CD14-positive monocyte (primary cell): ENCODE results near the gene SMARCA2. TPM values are rescaled to one million over a fixed set of nuclear protein-coding genes. Genes with fewer than 3 reads are reported as not detected.
A peak's percentile ranks its signal among the peaks of the same experiment; 100 is the strongest.
"Not testable (repeated sequence)": the region's sequence is repeated elsewhere in the genome, so short reads cannot be mapped to it uniquely, and the experiment has no call there.

Experiments
- DNase-seq, 3 donors: peaks; one replicate each; pipeline ENCODE4 v3.0.0-alpha.2; 2011 to 2022
- H2AFZ ChIP-seq: 2 replicates; pipeline ENCODE4 v1.6.0; 2012; ENCODE audit warnings: mild to moderate bottlenecking, low read depth, low read length, inconsistent platforms; ENCODE audit not compliant: insufficient read depth, poor library complexity, severe bottlenecking
- H3K27ac ChIP-seq, 2 donors: 1 replicate in 1 of 2; 2 replicates in 1 of 2; pipeline ENCODE4 v1.5.1; 2012 to 2013; ENCODE audit warnings: low read length in 2 of 2, control low read depth in 1 of 2, inconsistent platforms in 1 of 2, low read depth in 1 of 2, mild to moderate bottlenecking in 1 of 2
- H3K27me3 ChIP-seq, 2 donors: one replicate each; pipeline versions ENCODE4 v1.6.0 to v1.6.1; 2011 to 2013; ENCODE audit warnings: low read length in 2 of 2; ENCODE audit not compliant: control insufficient read depth in 2 of 2, insufficient read depth in 2 of 2
- H3K36me3 ChIP-seq, 2 donors: replicated peaks in 1 of 2; 1 replicate in 1 of 2; 2 replicates in 1 of 2; pipeline versions ENCODE4 v1.5.1 to v1.6.1; 2012 to 2013; ENCODE audit warnings: low read length in 2 of 2, control low read depth in 1 of 2, inconsistent platforms in 1 of 2, mild to moderate bottlenecking in 1 of 2; ENCODE audit not compliant: insufficient read depth in 2 of 2, control insufficient read depth in 1 of 2
- H3K4me1 ChIP-seq, 2 donors: 1 replicate in 1 of 2; 2 replicates in 1 of 2; pipeline versions ENCODE4 v1.5.1 to v1.6.1; 2012 to 2013; ENCODE audit warnings: low read length in 2 of 2, control low read depth in 1 of 2, inconsistent platforms in 1 of 2, mild to moderate bottlenecking in 1 of 2, moderate library complexity in 1 of 2; ENCODE audit not compliant: insufficient read depth in 2 of 2, control insufficient read depth in 1 of 2
- H3K4me2 ChIP-seq: replicated peaks from 2 replicates; pipeline ENCODE3; 2012; ENCODE audit warnings: low read length, moderate library complexity, mild to moderate bottlenecking; ENCODE audit not compliant: poor library complexity, severe bottlenecking; ENCODE audit errors: extremely low read depth
- H3K4me3 ChIP-seq, 3 experiments: fragments of 200-600 bp in 1 of 3; sonication (generic) in 1 of 3; replicated peaks in 1 of 3; 1 replicate in 2 of 3; 2 replicates in 1 of 3; pipeline ENCODE4 v1.5.1; 2011 to 2013; ENCODE audit warnings: low read length in 3 of 3, mild to moderate bottlenecking in 3 of 3, control low read depth in 2 of 3, low read depth in 2 of 3, inconsistent platforms in 1 of 3, moderate library complexity in 1 of 3
- H3K79me2 ChIP-seq: 2 replicates; pipeline ENCODE4 v1.6.0; 2012; ENCODE audit warnings: mild to moderate bottlenecking, control low read depth, inconsistent platforms, low read length, moderate library complexity; ENCODE audit not compliant: insufficient read depth
- H3K9ac ChIP-seq: 2 replicates; pipeline ENCODE4 v1.6.0; 2017; ENCODE audit warnings: low read length, mild to moderate bottlenecking; ENCODE audit not compliant: insufficient read depth, poor library complexity, severe bottlenecking
- H3K9me3 ChIP-seq, 2 donors: replicated peaks in 1 of 2; 1 replicate in 1 of 2; 2 replicates in 1 of 2; pipeline versions ENCODE4 v1.5.1 to v1.6.1; 2012 to 2013; ENCODE audit warnings: low read length in 2 of 2, control low read depth in 1 of 2; ENCODE audit not compliant: control insufficient read depth in 1 of 2, insufficient read depth in 1 of 2
- H4K20me1 ChIP-seq: 2 replicates; pipeline ENCODE4 v1.6.0; 2012; ENCODE audit warnings: mild to moderate bottlenecking, low read length, control low read depth, moderate library complexity; ENCODE audit not compliant: insufficient read depth
- H3K27ac Mint-ChIP-seq, 7 donors: one replicate each; pipeline ENCODE4 v1.8.0; 2020; ENCODE audit warnings: mild to moderate bottlenecking in 7 of 7, mixed read lengths in 7 of 7, moderate library complexity in 6 of 7, inconsistent platforms in 2 of 7
- H3K27me3 Mint-ChIP-seq, 3 donors: one replicate each; pipeline ENCODE4 v1.8.0; 2021 to 2022; ENCODE audit warnings: low read depth in 3 of 3, mild to moderate bottlenecking in 3 of 3, mixed read lengths in 3 of 3, moderate library complexity in 3 of 3, inconsistent platforms in 1 of 3
- H3K36me3 Mint-ChIP-seq, 2 donors: one replicate each; pipeline ENCODE4 v1.8.0; 2020; ENCODE audit warnings: mixed read lengths in 2 of 2, inconsistent platforms in 1 of 2, mild to moderate bottlenecking in 1 of 2
- H3K4me1 Mint-ChIP-seq: one replicate; pipeline ENCODE4 v1.8.0; 2020; ENCODE audit warnings: mild to moderate bottlenecking, mixed read lengths
- H3K4me3 Mint-ChIP-seq, 2 donors: one replicate each; pipeline ENCODE4 v1.8.0; 2020; ENCODE audit warnings: mild to moderate bottlenecking in 2 of 2, mixed read lengths in 2 of 2, moderate library complexity in 1 of 2
- H3K9me3 Mint-ChIP-seq, 7 donors: one replicate each; pipeline ENCODE4 v1.8.0; 2020 to 2022; ENCODE audit warnings: mixed read lengths in 7 of 7, mild to moderate bottlenecking in 6 of 7, moderate library complexity in 6 of 7, inconsistent platforms in 2 of 7
- CTCF ChIP-seq: fragments of 200-600 bp; IDR thresholded peaks from one replicate; pipeline ENCODE4 v1.8.0; 2022; ENCODE audit warnings: antibody characterized with exemption, mild to moderate bottlenecking
- WGBS: methylation state at CpG from one replicate; pipeline ENCODE4 v1.1.5; 2013; ENCODE audit warnings: missing lambda C conversion rate; ENCODE audit not compliant: insufficient coverage; 5-methylcytosine and 5-hydroxymethylcytosine counted together
- intact Hi-C, 2 donors: fragments of 100-400 bp; cut with micrococcal nuclease; formaldehyde crosslinking; loops; one replicate each; pipeline versions ENCODE4 v1.15.0 to v1.15.1; 2023
- polyA plus RNA-seq, 3 donors: library from polyadenylated mRNA; depleted of rRNA in 1 of 3; unstranded in 2 of 3; stranded (reverse) in 1 of 3; fragments of 300-500 nt in 2 of 3; fragments of >200 nt in 1 of 3; fragmentation: Illumina TruSeq in 2 of 3; gene quantifications; 1 replicate in 2 of 3; 2 replicates in 1 of 3; pipeline ENCODE4 v1.2.3, GENCODE V29; 2012 to 2021

SMARCA2 gene
- polyA plus RNA-seq, 3 donors = 11.0 to 54.7 (median 11.8) TPM

GRCh38 chr9:2145746-2146145 lies 130.6 kb downstream of the SMARCA2 start:
- no peak overlapping the region for H3K4me3 Mint-ChIP-seq
- H2AFZ ChIP-seq = no peak overlapping the region
- DNase-seq = no peak
- no peaks in the 10 kb centered on the region for H3K27me3 ChIP-seq
- H3K9me3 ChIP-seq = no peaks in the 10 kb centered on the region
- WGBS = 100% methylated on average over 3 of the region's 3 CpGs
- no peak overlapping the region for H3K27ac ChIP-seq
- H3K9me3 Mint-ChIP-seq = peaks cover 1 to 8% (median 5%) of the 10 kb centered on the region in 7 donors
- intact Hi-C loops = no loop called here
- TF ChIP-seq CTCF = no peak
- H3K4me2 ChIP-seq = no peak overlapping the region
- no peaks in the 10 kb centered on the region for H3K27me3 Mint-ChIP-seq
- peaks cover 48% of the 10 kb centered on the region for H4K20me1 ChIP-seq
- H3K9ac ChIP-seq = no peak overlapping the region
- peaks cover 2 to 7% of the 10 kb centered on the region in 2 donors for H3K4me1 ChIP-seq
- peaks cover 59% of the 10 kb centered on the region for H3K79me2 ChIP-seq
- H3K4me3 ChIP-seq = no peak overlapping the region
- peaks cover 25% of the 10 kb centered on the region for H3K4me1 Mint-ChIP-seq
- peaks cover 31 to 64% of the 10 kb centered on the region in 2 donors for H3K36me3 Mint-ChIP-seq
- peak overlapping the region in 1 of 7 donors; percentile 81 for H3K27ac Mint-ChIP-seq
- peaks cover 3 to 19% of the 10 kb centered on the region in 2 donors for H3K36me3 ChIP-seq

GRCh38 chr9:2146700-2147099 lies 131.6 kb downstream of the SMARCA2 start:
- H3K4me1 ChIP-seq, H3K9me3 ChIP-seq, H3K27ac Mint-ChIP-seq, H3K4me3 ChIP-seq, intact Hi-C loops, H3K27me3 ChIP-seq, H3K9ac ChIP-seq, H3K27ac ChIP-seq, H3K9me3 Mint-ChIP-seq, H3K4me3 Mint-ChIP-seq, H2AFZ ChIP-seq, H3K4me2 ChIP-seq, H3K27me3 Mint-ChIP-seq, DNase-seq: not testable (repeated sequence)
- peak; percentile 12 for TF ChIP-seq CTCF
- Mint-ChIP-seq H3K36me3 (peaks cover 26 to 66% of the 10 kb centered on the region in 2 donors), H3K4me1 (peaks cover 27% of the 10 kb centered on the region)
- peaks cover 3 to 13% of the 10 kb centered on the region in 2 donors for H3K36me3 ChIP-seq
- H4K20me1 ChIP-seq = peaks cover 39% of the 10 kb centered on the region
- peaks cover 61% of the 10 kb centered on the region for H3K79me2 ChIP-seq
